ENCODE data around the gene TIMELESS.
"Not testable (repeated sequence)": the region's sequence is repeated elsewhere in the genome, so short reads cannot be mapped to it uniquely, and the experiment has no call there.

DNA sequence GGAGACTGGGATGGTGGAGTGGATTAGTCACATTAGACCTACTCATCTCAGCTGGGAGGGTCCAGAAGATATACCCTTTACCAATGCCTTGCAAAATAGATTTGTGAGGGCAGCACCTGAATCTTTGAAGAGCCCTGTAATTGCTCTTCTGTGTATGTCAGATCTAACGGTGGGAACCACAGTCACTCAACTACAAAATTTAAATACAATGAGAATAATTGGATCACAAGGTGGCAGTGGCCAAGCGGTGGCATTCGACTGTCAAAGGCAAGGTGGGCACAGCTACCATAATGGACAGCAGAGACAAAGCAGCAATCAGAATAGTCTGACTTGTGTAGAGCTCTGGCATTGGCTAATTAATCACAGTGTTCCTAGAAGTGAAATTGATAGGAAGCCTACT is 49.8 kb downstream of the TIMELESS start:
- TF ChIP-seq POLR2A (IDR thresholded peaks at IDR 0.05; ENCODE audit: low read length); BHLHE40 (IDR thresholded peaks at IDR 0.05; ENCODE audit: low read depth, low read length); RAD21 (conservative IDR thresholded peaks at IDR 0.05 in 1 of 2, IDR thresholded peaks at IDR 0.05 in 1 of 2); EP300 (IDR thresholded peaks at IDR 0.05); JUN (IDR thresholded peaks at IDR 0.05); SMC3 (IDR thresholded peaks at IDR 0.05): not testable (repeated sequence)
- TF ChIP-seq, protein P1, sequence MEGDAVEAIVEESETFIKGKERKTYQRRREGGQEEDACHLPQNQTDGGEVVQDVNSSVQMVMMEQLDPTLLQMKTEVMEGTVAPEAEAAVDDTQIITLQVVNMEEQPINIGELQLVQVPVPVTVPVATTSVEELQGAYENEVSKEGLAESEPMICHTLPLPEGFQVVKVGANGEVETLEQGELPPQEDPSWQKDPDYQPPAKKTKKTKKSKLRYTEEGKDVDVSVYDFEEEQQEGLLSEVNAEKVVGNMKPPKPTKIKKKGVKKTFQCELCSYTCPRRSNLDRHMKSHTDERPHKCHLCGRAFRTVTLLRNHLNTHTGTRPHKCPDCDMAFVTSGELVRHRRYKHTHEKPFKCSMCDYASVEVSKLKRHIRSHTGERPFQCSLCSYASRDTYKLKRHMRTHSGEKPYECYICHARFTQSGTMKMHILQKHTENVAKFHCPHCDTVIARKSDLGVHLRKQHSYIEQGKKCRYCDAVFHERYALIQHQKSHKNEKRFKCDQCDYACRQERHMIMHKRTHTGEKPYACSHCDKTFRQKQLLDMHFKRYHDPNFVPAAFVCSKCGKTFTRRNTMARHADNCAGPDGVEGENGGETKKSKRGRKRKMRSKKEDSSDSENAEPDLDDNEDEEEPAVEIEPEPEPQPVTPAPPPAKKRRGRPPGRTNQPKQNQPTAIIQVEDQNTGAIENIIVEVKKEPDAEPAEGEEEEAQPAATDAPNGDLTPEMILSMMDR (IDR thresholded peaks at IDR 0.05): not testable (repeated sequence)

All from A549 (cell line).